ENCODE data around the gene P2RX7.

The P2RX7 gene

DNA sequence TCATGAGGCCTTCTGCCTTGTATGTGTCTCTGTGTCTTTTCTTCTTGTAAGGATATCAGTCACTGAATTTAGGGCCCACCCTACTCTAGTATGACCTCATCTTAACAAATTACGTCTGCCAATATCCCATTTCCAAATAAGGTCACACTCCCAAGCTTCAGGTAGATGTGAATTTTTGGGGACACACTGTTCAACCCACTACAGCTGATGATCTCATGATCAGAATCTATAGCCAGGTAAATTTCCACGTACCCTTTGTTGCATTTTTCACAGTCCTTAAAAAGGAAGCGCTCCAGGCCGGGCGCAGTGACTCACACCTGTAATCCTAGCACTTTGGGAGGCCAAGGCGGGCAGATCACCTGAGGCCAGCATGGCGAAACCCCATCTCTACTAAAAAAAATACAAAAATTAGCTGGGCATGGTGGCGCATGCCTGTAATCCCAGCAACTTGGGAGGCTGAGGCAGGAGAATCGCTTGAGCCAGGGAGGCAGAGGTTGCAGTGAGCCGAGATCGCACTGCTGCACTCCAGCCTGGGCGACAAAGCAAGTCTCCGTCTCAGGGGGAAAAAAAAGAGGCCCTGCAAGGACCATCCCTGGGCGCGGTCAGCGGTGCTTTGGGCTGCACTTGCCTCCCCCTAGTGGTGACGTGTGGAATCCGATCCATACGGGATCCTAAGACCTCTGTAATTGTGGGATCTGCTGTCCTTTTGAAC lies 97.3 kb downstream of the P2RX7 start:
- peak; percentile 82 for ATAC-seq
- DNase-seq: peak; percentile 77

DNA sequence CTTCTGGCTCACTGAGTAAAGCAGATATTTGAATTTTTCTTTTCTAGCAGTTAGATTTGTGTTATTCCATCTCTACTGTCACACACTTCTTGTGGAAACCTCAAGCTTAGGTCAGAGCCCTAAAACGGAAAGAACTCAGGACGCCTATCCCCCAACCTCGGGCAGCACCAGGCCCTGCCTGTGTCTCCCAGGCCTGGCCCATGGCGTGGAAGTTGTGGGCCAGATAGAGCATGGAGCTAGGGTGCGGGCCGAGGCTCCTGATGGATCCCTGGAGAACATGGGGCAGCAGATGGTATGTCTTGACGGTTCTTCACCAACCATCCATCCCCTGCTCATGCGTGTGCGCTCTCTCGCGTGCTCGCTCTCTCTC lies 97.8 kb downstream of the P2RX7 start:
- no peak for ATAC-seq

DNA sequence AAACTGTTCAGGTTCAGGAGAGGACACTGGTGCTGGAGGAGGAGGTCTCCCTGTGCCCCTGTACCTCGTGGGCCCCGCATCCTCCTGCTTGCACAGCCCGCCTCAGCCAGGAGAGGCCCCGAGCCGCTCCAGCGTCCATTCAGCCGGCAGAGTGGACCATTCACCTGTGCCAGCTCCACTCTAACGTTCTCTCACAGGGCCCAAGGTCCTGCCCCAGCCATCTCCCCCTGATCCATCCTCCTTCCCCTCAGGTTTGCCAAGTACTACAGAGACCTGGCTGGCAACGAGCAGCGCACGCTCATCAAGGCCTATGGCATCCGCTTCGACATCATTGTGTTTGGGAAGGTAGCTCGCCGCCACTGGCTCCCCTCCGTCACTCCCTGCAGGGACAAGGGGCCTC lies 99.5 kb downstream of the P2RX7 start:
- ATAC-seq: peak; percentile 15
- no peak for DNase-seq

More for the DNA sequence above, 97.8 kb downstream of the P2RX7 start:
- no peak for DNase-seq

DNA sequence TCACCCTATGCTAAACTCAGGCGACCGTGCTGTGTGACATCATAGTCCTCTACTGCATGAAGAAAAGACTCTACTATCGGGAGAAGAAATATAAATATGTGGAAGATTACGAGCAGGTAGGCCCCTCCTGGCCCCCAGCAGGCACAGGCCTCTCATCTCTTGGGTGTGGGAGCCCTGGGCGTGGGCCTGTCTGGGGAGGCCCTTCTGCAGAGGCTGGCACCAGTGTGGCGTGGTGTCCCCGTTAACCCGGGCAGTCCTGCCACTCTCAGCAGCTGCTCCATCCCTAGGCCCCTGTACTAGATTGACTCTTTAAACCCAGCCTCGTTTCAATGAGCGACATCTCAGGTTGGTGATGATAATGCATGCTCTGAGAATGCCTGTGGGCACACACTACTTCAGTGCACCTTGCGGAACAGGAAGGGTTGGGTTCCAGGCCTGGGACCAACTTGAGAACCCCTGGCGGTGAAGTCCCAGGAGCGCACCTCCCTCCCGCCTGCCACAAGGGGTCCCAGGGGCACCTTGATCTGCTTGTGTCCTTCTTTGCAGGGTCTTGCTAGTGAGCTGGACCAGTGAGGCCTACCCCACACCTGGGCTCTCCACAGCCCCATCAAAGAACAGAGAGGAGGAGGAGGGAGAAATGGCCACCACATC lies 100.4 kb downstream of the P2RX7 start:
- no peak for DNase-seq
- ATAC-seq: no peak

DNA sequence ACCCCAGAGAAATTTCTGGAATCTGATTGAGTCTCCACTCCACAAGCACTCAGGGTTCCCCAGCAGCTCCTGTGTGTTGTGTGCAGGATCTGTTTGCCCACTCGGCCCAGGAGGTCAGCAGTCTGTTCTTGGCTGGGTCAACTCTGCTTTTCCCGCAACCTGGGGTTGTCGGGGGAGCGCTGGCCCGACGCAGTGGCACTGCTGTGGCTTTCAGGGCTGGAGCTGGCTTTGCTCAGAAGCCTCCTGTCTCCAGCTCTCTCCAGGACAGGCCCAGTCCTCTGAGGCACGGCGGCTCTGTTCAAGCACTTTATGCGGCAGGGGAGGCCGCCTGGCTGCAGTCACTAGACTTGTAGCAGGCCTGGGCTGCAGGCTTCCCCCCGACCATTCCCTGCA lies 100.9 kb downstream of the P2RX7 start:
- ATAC-seq: no peak

DNA sequence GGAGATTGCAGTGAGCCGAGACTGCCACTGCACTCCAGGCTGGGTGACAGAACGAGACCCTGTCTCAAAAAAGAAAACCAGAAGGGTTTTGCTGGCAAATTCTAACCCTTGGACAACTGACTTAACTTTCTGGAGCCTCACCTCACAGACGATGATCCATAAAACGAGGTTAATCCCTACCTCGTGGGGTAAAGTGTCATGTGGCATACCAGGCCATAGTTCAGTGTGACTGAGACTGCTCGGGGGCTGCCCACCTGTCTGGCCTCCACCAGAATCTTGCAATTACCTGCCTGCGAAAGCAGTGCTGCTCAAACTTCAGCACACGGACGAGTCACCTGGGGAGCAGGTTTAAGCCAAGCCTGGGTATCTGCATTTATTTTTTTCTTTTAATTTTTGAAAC lies 104.1 kb downstream of the P2RX7 start:
- no peak for DNase-seq
- ATAC-seq: no peak

More for the DNA sequence above, 100.9 kb downstream of the P2RX7 start:
- no peak for DNase-seq

DNA sequence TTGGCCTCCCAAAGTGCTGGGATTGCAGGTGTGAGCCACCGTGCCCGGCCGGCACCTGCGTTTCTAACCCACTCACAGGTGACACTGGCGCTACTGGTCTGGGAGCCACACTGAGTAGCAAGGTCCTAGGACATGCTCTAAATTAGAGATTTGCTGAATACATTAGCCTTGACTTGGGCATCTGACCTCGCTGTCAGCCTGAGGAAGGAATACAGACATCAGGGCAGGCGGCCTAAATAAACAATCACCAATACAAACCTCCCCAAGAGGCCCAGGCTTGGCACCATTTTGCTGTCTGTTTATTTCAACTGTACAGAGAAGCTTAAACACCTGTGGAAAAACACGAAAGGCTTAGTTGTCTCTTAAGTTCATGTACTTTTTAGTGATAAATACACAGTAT lies 104.7 kb downstream of the P2RX7 start:
- DNase-seq: no peak
- no peak for ATAC-seq
